ENCODE results near the gene ZAR1L.

- TF ChIP-seq CTCF (IDR thresholded peaks at IDR 0.05; ENCODE audit: poor library complexity, severe bottlenecking), result no peak
- TF ChIP-seq EZH2 (IDR thresholded peaks at IDR 0.05; ENCODE audit: borderline replicate concordance, insufficient read depth, low read length, poor library complexity, severe bottlenecking), result no peak
- no peak for TF ChIP-seq REST (IDR thresholded peaks at IDR 0.05; ENCODE audit: borderline replicate concordance)
- no peak for TF ChIP-seq MXI1 (conservative IDR thresholded peaks at IDR 0.05; ENCODE audit: poor library complexity, severe bottlenecking)
- no peak for TF ChIP-seq TAF1 (IDR thresholded peaks at IDR 0.05; ENCODE audit: low read depth)
Measured at GRCh38 chr13:32254416-32254815, 60.7 kb downstream of the ZAR1L start.

Measured in neural cell (in vitro differentiated cells).